GM20431 (cell line): ENCODE measurements around the gene AGAP3.

Source experiments
- in situ Hi-C: fragments of 300-500 bp; cut with MseI, MboI; formaldehyde crosslinking; loops from one replicate; pipeline ENCODE4 v1.15.0; 2020; ENCODE audit warnings: low sequenced_read_pairs; ENCODE audit not compliant: unreplicated experiment

Gene AGAP3

GRCh38 chr7:151057506-151057988 is 28.7 kb upstream of the AGAP3 start, which contains the start of gene CDK5:
CDK5 (minus strand) TSS chr7:151057897; CDS start chr7:151057848, 49 bp downstream.
- in situ Hi-C loops = no loop called here

- in situ Hi-C loops = no loop called here
Observed at GRCh38 chr7:151057989-151058780, 28.1 kb upstream of the AGAP3 start.

- in situ Hi-C loops = no loop called here
Observed at GRCh38 chr7:151058781-151059366, 27.4 kb upstream of the AGAP3 start.

GRCh38 chr7:151059367-151060112 is 26.7 kb upstream of the AGAP3 start, which contains the start of gene SLC4A2:
SLC4A2 (plus strand) TSS chr7:151059589; CDS start chr7:151061988, 2,399 bp downstream.
- in situ Hi-C loops = no loop called here

- in situ Hi-C loops = no loop called here
Observed at GRCh38 chr7:151060113-151060415, 26.2 kb upstream of the AGAP3 start.

- in situ Hi-C loops = no loop called here
Observed at GRCh38 chr7:151060416-151061212, 25.7 kb upstream of the AGAP3 start.

GRCh38 chr7:151061213-151062110 is 24.8 kb upstream of the AGAP3 start:
- in situ Hi-C loops = no loop called here

GRCh38 chr7:151062111-151062398 is 24.2 kb upstream of the AGAP3 start:
- in situ Hi-C loops = no loop called here

GRCh38 chr7:151062399-151063211 is 23.7 kb upstream of the AGAP3 start:
- in situ Hi-C loops = no loop called here

GRCh38 chr7:151063212-151063561 is 23.1 kb upstream of the AGAP3 start:
- in situ Hi-C loops = no loop called here

GRCh38 chr7:151064454-151064853 is 21.8 kb upstream of the AGAP3 start:
- in situ Hi-C loops = no loop called here

GRCh38 chr7:151064993-151065392 is 21.3 kb upstream of the AGAP3 start:
- in situ Hi-C loops = no loop called here

- in situ Hi-C loops = no loop called here
Observed at GRCh38 chr7:151065516-151065915, 20.8 kb upstream of the AGAP3 start.

GRCh38 chr7:151066273-151066974 is 19.9 kb upstream of the AGAP3 start:
- in situ Hi-C loops = no loop called here

- in situ Hi-C loops = no loop called here
Observed at GRCh38 chr7:151068069-151068773, 18.1 kb upstream of the AGAP3 start.

GRCh38 chr7:151069841-151070573 is 16.3 kb upstream of the AGAP3 start:
- in situ Hi-C loops = no loop called here

GRCh38 chr7:151070574-151070960 is 15.7 kb upstream of the AGAP3 start:
- in situ Hi-C loops = no loop called here
